B cell (primary cell): ENCODE measurements around the gene ASTN2. TPM values are rescaled to one million over a fixed set of nuclear protein-coding genes. Genes with fewer than 3 reads are reported as not detected.

Source experiments
- ATAC-seq: fragments of 200-7000 bp; cut with Tn5 transposase; one replicate; pipeline ENCODE4 v1.10.0; 2021; ENCODE audit warnings: low read depth, mild to moderate bottlenecking, moderate number of reproducible peaks, moderate library complexity
- CTCF ChIA-PET: fragments of 350-600 bp; sonication (Branson Sonifier 250); formaldehyde crosslinking; loops from one replicate; lab custom pipeline; 2021; ENCODE audit warnings: antibody characterized with exemption, inconsistent platforms; lab: Charles Lee
- POLR2A ChIA-PET: fragments of 350-600 bp; sonication (Branson Sonifier 250); formaldehyde crosslinking; loops from one replicate; lab custom pipeline; 2021; ENCODE audit warnings: antibody characterized with exemption; lab: Charles Lee
- DNase-seq: peaks from one replicate; pipeline ENCODE4 v3.0.0; 2013
- H2AFZ ChIP-seq: 2 replicates; pipeline ENCODE4 v1.6.1; 2012; ENCODE audit warnings: mild to moderate bottlenecking, low read depth, low read length; ENCODE audit not compliant: insufficient read depth, poor library complexity, severe bottlenecking
- H3K27ac ChIP-seq, 2 donors: 1 replicate in 1 of 2; 2 replicates in 1 of 2; pipeline ENCODE4 v1.5.1; 2012 to 2013; ENCODE audit warnings: low read length in 2 of 2, mild to moderate bottlenecking in 2 of 2, moderate library complexity in 1 of 2
- H3K27me3 ChIP-seq, 4 experiments: fragments of 200-600 bp in 1 of 4; sonication (generic) in 1 of 4; replicated peaks in 1 of 4; 1 replicate in 2 of 4; 2 replicates in 2 of 4; pipeline versions ENCODE4 v1.6.1 to v1.7.0; 2013 to 2016; ENCODE audit warnings: low read length in 3 of 4, mild to moderate bottlenecking in 2 of 4, mixed read lengths in 1 of 4, moderate library complexity in 1 of 4; ENCODE audit not compliant: insufficient read depth in 4 of 4, control insufficient read depth in 3 of 4; ENCODE audit errors: control extremely low read depth in 1 of 4
- H3K36me3 ChIP-seq, 2 experiments: replicated peaks in 1 of 2; 1 replicate in 1 of 2; 2 replicates in 1 of 2; pipeline versions ENCODE4 v1.6.1 to v1.7.1; 2013; ENCODE audit warnings: low read length in 1 of 2; ENCODE audit not compliant: insufficient read depth in 2 of 2, control insufficient read depth in 1 of 2; ENCODE audit errors: control extremely low read depth in 1 of 2, extremely low read depth in 1 of 2
- H3K4me1 ChIP-seq, 2 donors: fragments of 200-600 bp in 1 of 2; sonication (generic) in 1 of 2; 1 replicate in 1 of 2; 2 replicates in 1 of 2; pipeline versions ENCODE4 v1.5.1 to v1.6.1; 2013 to 2017; ENCODE audit warnings: low read length in 2 of 2; ENCODE audit not compliant: control insufficient read depth in 2 of 2, insufficient read depth in 2 of 2
- H3K4me2 ChIP-seq: replicated peaks from 2 replicates; pipeline ENCODE3; 2012; ENCODE audit warnings: mild to moderate bottlenecking, low read depth, low read length; ENCODE audit not compliant: poor library complexity, severe bottlenecking
- H3K4me3 ChIP-seq, 5 experiments: fragments of 200-600 bp in 1 of 5; sonication (generic) in 1 of 5; 1 replicate in 3 of 5; 2 replicates in 2 of 5; pipeline versions ENCODE4 v1.5.1 to v1.7.0; 2011 to 2016; ENCODE audit warnings: low read length in 4 of 5, mild to moderate bottlenecking in 4 of 5, low read depth in 2 of 5, control low read depth in 1 of 5, moderate library complexity in 1 of 5; ENCODE audit not compliant: insufficient read depth in 1 of 5; ENCODE audit errors: control extremely low read depth in 1 of 5, extremely low read depth in 1 of 5
- H3K79me2 ChIP-seq: fragments of 200-600 bp; sonication (generic); one replicate; pipeline ENCODE4 v1.6.0; 2016; ENCODE audit warnings: low read length; ENCODE audit not compliant: control insufficient read depth, insufficient read depth
- H3K9ac ChIP-seq: fragments of 200-600 bp; sonication (generic); 2 replicates; pipeline ENCODE4 v1.6.1; 2017; ENCODE audit warnings: mild to moderate bottlenecking, low read length, moderate library complexity
- H3K9me3 ChIP-seq, 3 donors: one replicate each; pipeline versions ENCODE4 v1.6.1 to v1.7.1; 2013; ENCODE audit warnings: low read length in 2 of 3; ENCODE audit not compliant: control insufficient read depth in 2 of 3, insufficient read depth in 1 of 3; ENCODE audit errors: control extremely low read depth in 1 of 3
- H4K20me1 ChIP-seq: 2 replicates; pipeline ENCODE4 v1.6.0; 2012; ENCODE audit warnings: mild to moderate bottlenecking, low read length; ENCODE audit not compliant: insufficient read depth, control insufficient read depth, poor library complexity, severe bottlenecking
- H3K27ac Mint-ChIP-seq: one replicate; pipeline ENCODE4 v1.8.0; 2021; ENCODE audit warnings: mixed read lengths
- H3K27me3 Mint-ChIP-seq: one replicate; pipeline ENCODE4 v1.8.0; 2021; ENCODE audit warnings: mixed read lengths
- H3K4me1 Mint-ChIP-seq: one replicate; pipeline ENCODE4 v1.8.0; 2021; ENCODE audit warnings: mixed read lengths
- H3K4me3 Mint-ChIP-seq: one replicate; pipeline ENCODE4 v1.8.0; 2021; ENCODE audit warnings: mixed read lengths
- H3K9me3 Mint-ChIP-seq: one replicate; pipeline ENCODE4 v1.8.0; 2022; ENCODE audit warnings: mixed read lengths; ENCODE audit not compliant: insufficient read depth
- EZH2 ChIP-seq: IDR thresholded peaks from 2 replicates; pipeline ENCODE4 v1.6.1; 2012; ENCODE audit warnings: borderline replicate concordance, low read depth, mild to moderate bottlenecking, moderate library complexity, low read length; ENCODE audit not compliant: insufficient read depth, poor library complexity, severe bottlenecking
- WGBS: methylation state at CpG from one replicate; pipeline ENCODE4 v1.1.5; 2013; ENCODE audit warnings: missing lambda C conversion rate; ENCODE audit not compliant: insufficient coverage; 5-methylcytosine and 5-hydroxymethylcytosine counted together
- intact Hi-C: fragments of 100-400 bp; cut with micrococcal nuclease; formaldehyde crosslinking; loops from one replicate; pipeline ENCODE4 v1.10.0; 2022
- polyA plus RNA-seq: library from polyadenylated mRNA; depleted of rRNA; stranded (reverse); fragments of >200 nt; gene quantifications from 2 replicates; pipeline ENCODE4 v1.2.3, GENCODE V29; 2012
- total RNA-seq, 2 donors: library from RNA; stranded (reverse); fragments of 120-200 nt in 1 of 2; gene quantifications; 1 replicate in 1 of 2; 2 replicates in 1 of 2; pipeline versions ENCODE4 v1.2.3 to v1.2.4, GENCODE V29; 2013 to 2022
- TF ChIP-seq, protein P1 (sequence below): fragments of 200-600 bp; IDR thresholded peaks from one replicate; pipeline ENCODE4 v1.8.0; 2022; ENCODE audit warnings: antibody characterized with exemption, mild to moderate bottlenecking

Gene ASTN2
- total and polyA plus RNA-seq, 2 donors (not counting 1 experiment from before 2014, with no cell fraction given), result 1.2 to 3.6 TPM

DNA sequence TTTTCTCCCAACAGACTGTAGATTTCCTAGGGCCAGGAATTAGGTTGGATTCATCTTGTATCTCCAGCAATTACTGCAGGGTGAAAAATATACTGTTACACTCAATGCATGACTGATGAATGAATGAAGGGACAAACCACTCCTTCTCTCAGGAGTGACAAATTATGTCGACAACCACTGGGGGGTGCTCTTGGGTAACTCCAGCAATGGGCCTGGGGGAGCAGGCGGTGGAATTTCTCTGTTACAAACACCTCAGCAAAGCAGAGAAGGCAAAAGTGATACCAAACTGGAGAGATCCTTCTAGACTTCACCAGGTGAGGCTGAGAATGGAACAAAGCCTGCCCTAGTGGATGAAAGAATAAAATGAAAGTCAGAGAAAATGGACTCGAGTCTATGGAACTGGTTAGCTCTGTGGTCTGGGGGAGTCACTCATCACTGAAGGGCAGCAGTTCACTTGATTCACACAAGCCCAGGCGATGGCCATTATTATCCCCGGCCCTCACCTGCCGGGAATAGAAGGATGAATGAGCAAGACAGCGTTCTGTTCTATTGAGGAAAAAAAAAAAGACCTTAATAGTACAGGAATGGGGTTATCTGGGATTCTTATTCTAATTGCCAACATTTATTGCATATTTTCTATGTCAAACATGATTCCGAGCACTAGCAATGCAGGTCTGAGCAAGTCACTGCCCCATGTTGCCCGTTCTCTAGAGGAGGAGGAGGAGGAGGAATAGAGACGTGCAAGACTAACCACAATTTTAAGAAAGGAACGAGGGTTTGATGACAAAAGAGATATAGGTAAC, 341.1 kb downstream of the ASTN2 start:
- H3K9ac ChIP-seq, result no peak overlapping the region
- TF ChIP-seq, protein P1, sequence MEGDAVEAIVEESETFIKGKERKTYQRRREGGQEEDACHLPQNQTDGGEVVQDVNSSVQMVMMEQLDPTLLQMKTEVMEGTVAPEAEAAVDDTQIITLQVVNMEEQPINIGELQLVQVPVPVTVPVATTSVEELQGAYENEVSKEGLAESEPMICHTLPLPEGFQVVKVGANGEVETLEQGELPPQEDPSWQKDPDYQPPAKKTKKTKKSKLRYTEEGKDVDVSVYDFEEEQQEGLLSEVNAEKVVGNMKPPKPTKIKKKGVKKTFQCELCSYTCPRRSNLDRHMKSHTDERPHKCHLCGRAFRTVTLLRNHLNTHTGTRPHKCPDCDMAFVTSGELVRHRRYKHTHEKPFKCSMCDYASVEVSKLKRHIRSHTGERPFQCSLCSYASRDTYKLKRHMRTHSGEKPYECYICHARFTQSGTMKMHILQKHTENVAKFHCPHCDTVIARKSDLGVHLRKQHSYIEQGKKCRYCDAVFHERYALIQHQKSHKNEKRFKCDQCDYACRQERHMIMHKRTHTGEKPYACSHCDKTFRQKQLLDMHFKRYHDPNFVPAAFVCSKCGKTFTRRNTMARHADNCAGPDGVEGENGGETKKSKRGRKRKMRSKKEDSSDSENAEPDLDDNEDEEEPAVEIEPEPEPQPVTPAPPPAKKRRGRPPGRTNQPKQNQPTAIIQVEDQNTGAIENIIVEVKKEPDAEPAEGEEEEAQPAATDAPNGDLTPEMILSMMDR, result no peak
- TF ChIP-seq EZH2, result no peak
- H3K27ac ChIP-seq, result no peak overlapping the region
- Mint-ChIP-seq H3K4me3 (no peak overlapping the region), H3K9me3 (peaks cover 2% of the 10 kb centered on the region), H3K27me3 (peaks cover 6% of the 10 kb centered on the region), H3K4me1 (no peaks in the 10 kb centered on the region), H3K27ac (no peak overlapping the region)
- H4K20me1 ChIP-seq, result no peaks in the 10 kb centered on the region
- no peaks in the 10 kb centered on the region for H3K27me3 ChIP-seq
- intact Hi-C loops, result no loop called here
- H3K36me3 ChIP-seq, result no peaks in the 10 kb centered on the region
- H3K9me3 ChIP-seq, result peaks cover 0 to 4% (median 0%) of the 10 kb centered on the region in 3 donors
- WGBS, result 58% methylated on average over 6 of the region's 11 CpGs
- no peaks in the 10 kb centered on the region for H3K79me2 ChIP-seq
- H3K4me1 ChIP-seq, result no peaks in the 10 kb centered on the region
- H2AFZ ChIP-seq, result no peak overlapping the region
- POLR2A ChIA-PET, result no interaction called here
- no peak overlapping the region for H3K4me3 ChIP-seq
- ATAC-seq, result no peak
- CTCF ChIA-PET, result no interaction called here
- H3K4me2 ChIP-seq, result no peak overlapping the region
- no peak for DNase-seq

DNA sequence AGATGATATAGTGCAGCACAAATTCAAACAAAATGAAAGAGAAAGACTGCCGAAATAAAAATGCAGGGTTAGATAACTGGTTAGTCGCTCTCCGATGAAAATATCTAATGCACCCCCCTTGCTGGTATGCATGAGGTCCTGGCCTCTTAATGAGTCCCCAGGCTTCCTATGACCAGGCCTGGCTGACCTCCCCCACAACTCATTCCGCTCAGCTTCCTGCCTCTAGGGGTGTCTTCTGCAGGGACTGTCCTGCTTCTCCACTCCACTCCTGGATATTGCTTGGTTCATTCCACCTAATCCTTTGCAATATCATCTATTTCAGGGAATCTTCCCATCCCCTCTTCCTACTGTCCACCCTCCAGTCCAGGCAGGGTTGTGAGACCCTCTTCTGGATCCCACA, 341.8 kb downstream of the ASTN2 start:
- Histone ChIP-seq H4K20me1 (no peaks in the 10 kb centered on the region), H3K9me3 (peaks cover 0 to 4% (median 0%) of the 10 kb centered on the region in 3 donors), H3K4me2 (no peak overlapping the region), H3K27ac (no peak overlapping the region), H3K4me1 (no peaks in the 10 kb centered on the region), H3K79me2 (no peaks in the 10 kb centered on the region), H3K36me3 (no peaks in the 10 kb centered on the region), H3K27me3 (no peaks in the 10 kb centered on the region), H3K9ac (no peak overlapping the region), H2AFZ (no peak overlapping the region), H3K4me3 (no peak overlapping the region)
- no peak overlapping the region for H3K27ac Mint-ChIP-seq
- TF ChIP-seq EZH2, result no peak
- TF ChIP-seq, protein P1, result no peak
- peaks cover 2% of the 10 kb centered on the region for H3K9me3 Mint-ChIP-seq
- ATAC-seq (no peak), DNase-seq (no peak)
- WGBS, result 100% methylated on average over 4 of the region's 4 CpGs
- H3K4me1 Mint-ChIP-seq, result no peaks in the 10 kb centered on the region
- ChIA-PET POLR2A (no interaction called here), CTCF (no interaction called here)
- H3K4me3 Mint-ChIP-seq, result no peak overlapping the region
- intact Hi-C loops, result no loop called here
- H3K27me3 Mint-ChIP-seq, result peaks cover 6% of the 10 kb centered on the region
